ENCODE measurements around the gene RYK.
"Not testable (repeated sequence)": the region's sequence is repeated elsewhere in the genome, so short reads cannot be mapped to it uniquely, and the experiment has no call there.

RYK gene

GRCh38 chr3:134276086-134276485 lies 25.4 kb upstream of the RYK start:
- Histone ChIP-seq H3K9me3 (ENCODE audit: control insufficient read depth, low read length) (no peaks in the 10 kb centered on the region), H3K27ac (no peak overlapping the region), H3K9ac (no peak overlapping the region), H3K4me1 (no peaks in the 10 kb centered on the region), H3K4me2 (ENCODE audit: low read length) (no peak overlapping the region), H2AFZ (peak overlapping the region; percentile 13), H3K4me3 (ENCODE audit: low read depth, low read length) (no peak overlapping the region), H3K79me2 (no peaks in the 10 kb centered on the region), H3K36me3 (ENCODE audit: control insufficient read depth, insufficient read depth, low read length) (no peaks in the 10 kb centered on the region), H3K27me3 (ENCODE audit: control insufficient read depth, insufficient read depth, low read length) (no peaks in the 10 kb centered on the region)
- TF ChIP-seq, protein P1, sequence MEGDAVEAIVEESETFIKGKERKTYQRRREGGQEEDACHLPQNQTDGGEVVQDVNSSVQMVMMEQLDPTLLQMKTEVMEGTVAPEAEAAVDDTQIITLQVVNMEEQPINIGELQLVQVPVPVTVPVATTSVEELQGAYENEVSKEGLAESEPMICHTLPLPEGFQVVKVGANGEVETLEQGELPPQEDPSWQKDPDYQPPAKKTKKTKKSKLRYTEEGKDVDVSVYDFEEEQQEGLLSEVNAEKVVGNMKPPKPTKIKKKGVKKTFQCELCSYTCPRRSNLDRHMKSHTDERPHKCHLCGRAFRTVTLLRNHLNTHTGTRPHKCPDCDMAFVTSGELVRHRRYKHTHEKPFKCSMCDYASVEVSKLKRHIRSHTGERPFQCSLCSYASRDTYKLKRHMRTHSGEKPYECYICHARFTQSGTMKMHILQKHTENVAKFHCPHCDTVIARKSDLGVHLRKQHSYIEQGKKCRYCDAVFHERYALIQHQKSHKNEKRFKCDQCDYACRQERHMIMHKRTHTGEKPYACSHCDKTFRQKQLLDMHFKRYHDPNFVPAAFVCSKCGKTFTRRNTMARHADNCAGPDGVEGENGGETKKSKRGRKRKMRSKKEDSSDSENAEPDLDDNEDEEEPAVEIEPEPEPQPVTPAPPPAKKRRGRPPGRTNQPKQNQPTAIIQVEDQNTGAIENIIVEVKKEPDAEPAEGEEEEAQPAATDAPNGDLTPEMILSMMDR (IDR thresholded peaks at IDR 0.05), result no peak

GRCh38 chr3:134275110-134275509 lies 24.5 kb upstream of the RYK start:
- H3K27me3 ChIP-seq (ENCODE audit: control insufficient read depth, insufficient read depth, low read length); H2AFZ ChIP-seq; H3K36me3 ChIP-seq (ENCODE audit: control insufficient read depth, insufficient read depth, low read length); H3K4me1 ChIP-seq; H3K79me2 ChIP-seq; H3K4me3 ChIP-seq (ENCODE audit: low read depth, low read length); H3K4me2 ChIP-seq (ENCODE audit: low read length); H3K9ac ChIP-seq; H3K9me3 ChIP-seq (ENCODE audit: control insufficient read depth, low read length); H3K27ac ChIP-seq: not testable (repeated sequence)

DNA sequence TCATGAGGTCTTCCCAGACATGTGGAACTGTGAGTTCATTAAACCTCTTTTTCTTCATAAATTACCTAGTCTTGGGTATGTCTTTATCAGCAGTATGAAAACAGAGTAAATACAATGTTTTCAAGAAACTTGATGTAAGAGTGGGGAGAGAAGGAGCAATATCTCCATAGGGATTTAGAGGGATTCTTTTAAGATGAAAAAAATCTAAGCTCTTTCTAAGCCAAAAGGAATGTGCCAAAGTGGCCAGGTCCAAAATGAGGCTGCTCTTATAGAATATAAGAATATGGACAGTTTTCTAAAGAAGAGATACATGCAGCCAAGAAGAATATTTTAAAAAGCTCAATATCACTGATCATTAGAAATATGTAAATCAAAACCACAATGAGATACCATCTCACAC lies 23.9 kb upstream of the RYK start:
- Histone ChIP-seq H3K4me3 (ENCODE audit: low read depth, low read length) (no peak overlapping the region), H3K9me3 (ENCODE audit: control insufficient read depth, low read length) (no peaks in the 10 kb centered on the region), H3K36me3 (ENCODE audit: control insufficient read depth, insufficient read depth, low read length) (no peaks in the 10 kb centered on the region), H3K4me2 (ENCODE audit: low read length) (no peak overlapping the region), H3K9ac (no peak overlapping the region), H3K27ac (no peak overlapping the region), H2AFZ (no peak overlapping the region), H3K27me3 (ENCODE audit: control insufficient read depth, insufficient read depth, low read length) (no peaks in the 10 kb centered on the region), H3K4me1 (no peaks in the 10 kb centered on the region), H3K79me2 (no peaks in the 10 kb centered on the region)
- TF ChIP-seq, protein P1 (IDR thresholded peaks at IDR 0.05), result no peak

DNA sequence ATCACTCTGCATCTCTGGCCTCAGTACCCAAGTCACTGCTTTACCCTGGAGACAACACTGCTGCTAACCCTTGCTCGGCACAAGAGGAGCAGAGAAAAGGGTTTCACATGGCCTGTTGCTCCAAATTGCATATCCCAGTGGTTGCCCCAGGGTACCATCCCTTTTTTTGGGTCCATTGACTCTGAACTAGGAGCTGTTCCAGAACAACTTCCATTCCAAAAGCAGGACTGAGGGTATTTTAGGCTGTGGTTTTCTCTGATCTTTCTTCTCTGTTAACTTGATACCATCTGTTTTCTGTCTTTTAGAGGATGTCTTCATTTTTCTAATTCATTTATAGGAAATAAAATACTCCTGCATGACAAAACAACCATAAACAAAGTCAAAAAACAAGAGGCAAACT lies 17.3 kb upstream of the RYK start:
- no peak overlapping the region for H3K27ac ChIP-seq
- no peak overlapping the region for H3K4me3 ChIP-seq (ENCODE audit: low read depth, low read length)
- H3K4me2 ChIP-seq (ENCODE audit: low read length), result no peak overlapping the region
- no peaks in the 10 kb centered on the region for H3K36me3 ChIP-seq (ENCODE audit: control insufficient read depth, insufficient read depth, low read length)
- H3K4me1 ChIP-seq, result peaks cover 3% of the 10 kb centered on the region
- no peaks in the 10 kb centered on the region for H3K79me2 ChIP-seq
- H2AFZ ChIP-seq, result no peak overlapping the region
- no peak overlapping the region for H3K9ac ChIP-seq
- TF ChIP-seq, protein P1 (IDR thresholded peaks at IDR 0.05), result no peak
- H3K27me3 ChIP-seq (ENCODE audit: control insufficient read depth, insufficient read depth, low read length), result no peaks in the 10 kb centered on the region
- no peaks in the 10 kb centered on the region for H3K9me3 ChIP-seq (ENCODE audit: control insufficient read depth, low read length)

GRCh38 chr3:134260987-134261386 lies 10.3 kb upstream of the RYK start:
- no peak overlapping the region for H3K9ac ChIP-seq
- H3K36me3 ChIP-seq (ENCODE audit: control insufficient read depth, insufficient read depth, low read length), result no peaks in the 10 kb centered on the region
- TF ChIP-seq, protein P1 (IDR thresholded peaks at IDR 0.05), result no peak
- no peaks in the 10 kb centered on the region for H3K79me2 ChIP-seq
- H3K9me3 ChIP-seq (ENCODE audit: control insufficient read depth, low read length), result no peaks in the 10 kb centered on the region
- H3K4me1 ChIP-seq, result peaks cover 8% of the 10 kb centered on the region
- H3K27ac ChIP-seq, result no peak overlapping the region
- no peak overlapping the region for H3K4me3 ChIP-seq (ENCODE audit: low read depth, low read length)
- H3K4me2 ChIP-seq (ENCODE audit: low read length), result no peak overlapping the region
- no peaks in the 10 kb centered on the region for H3K27me3 ChIP-seq (ENCODE audit: control insufficient read depth, insufficient read depth, low read length)
- H2AFZ ChIP-seq, result peak overlapping the region; percentile 10

Measured in parathyroid adenoma (tissue), 2 donors.